GM19328 (cell line): ENCODE results near the gene PAIP1.
"Not testable (repeated sequence)": the region's sequence is repeated elsewhere in the genome, so short reads cannot be mapped to it uniquely, and the experiment has no call there.

ENCODE experiments used
- ATAC-seq: cut with Tn5 transposase; IDR thresholded peaks from one replicate; pipeline ENCODE4 v1.9.1; 2021; ENCODE audit warnings: mild to moderate bottlenecking, moderate library complexity; ENCODE audit not compliant: unreplicated experiment

The PAIP1 gene

GRCh38 chr5:43556857-43557542 is at the start of gene PAIP1:
Gene PAIP1, minus strand, starts transcription at chr5:43557077. Its CDS starts 231 bp downstream, at chr5:43556846.
- peak; percentile 74 for ATAC-seq

- no peak for ATAC-seq
These were observed 49.5 kb upstream of the PAIP1 start for GRCh38 chr5:43606351-43606750.

GRCh38 chr5:43604699-43605098 is 47.8 kb upstream of the PAIP1 start:
- no peak for ATAC-seq

- peak; percentile 44 for ATAC-seq
These were observed 46.7 kb upstream of the PAIP1 start for GRCh38 chr5:43603344-43604217.

GRCh38 chr5:43602461-43603343 is 45.8 kb upstream of the PAIP1 start, which contains the start of gene NNT:
Gene NNT, plus strand, starts transcription at chr5:43603180. Its CDS starts 6,016 bp downstream, at chr5:43609196.
- peak; percentile 77 for ATAC-seq

GRCh38 chr5:43601454-43602260 is 44.8 kb upstream of the PAIP1 start:
- ATAC-seq: no peak

- ATAC-seq: not testable (repeated sequence)
These were observed 42.0 kb upstream of the PAIP1 start for GRCh38 chr5:43598927-43599326.

GRCh38 chr5:43592363-43592762 is 35.5 kb upstream of the PAIP1 start:
- no peak for ATAC-seq

GRCh38 chr5:43590700-43591099 is 33.8 kb upstream of the PAIP1 start:
- ATAC-seq: no peak

GRCh38 chr5:43589310-43589709 is 32.4 kb upstream of the PAIP1 start:
- ATAC-seq: no peak

- no peak for ATAC-seq
These were observed 32.0 kb upstream of the PAIP1 start for GRCh38 chr5:43588842-43589241.

- no peak for ATAC-seq
These were observed 27.4 kb upstream of the PAIP1 start for GRCh38 chr5:43584166-43584699.

GRCh38 chr5:43583724-43584123 is 26.8 kb upstream of the PAIP1 start:
- no peak for ATAC-seq

GRCh38 chr5:43582082-43583005 is 25.5 kb upstream of the PAIP1 start:
- no peak for ATAC-seq

GRCh38 chr5:43581398-43581797 is 24.5 kb upstream of the PAIP1 start:
- ATAC-seq: no peak

- ATAC-seq: not testable (repeated sequence)
These were observed 23.7 kb upstream of the PAIP1 start for GRCh38 chr5:43580402-43581210.

- no peak for ATAC-seq
These were observed 16.2 kb upstream of the PAIP1 start for GRCh38 chr5:43573058-43573457.

GRCh38 chr5:43572357-43572756 is 15.5 kb upstream of the PAIP1 start:
- ATAC-seq: no peak
